Fibroblast of lung (primary cell): ENCODE measurements around the gene TMCO2.

Experiments used
- EZH2 ChIP-seq: IDR thresholded peaks from 2 replicates; pipeline ENCODE4 v1.5.1; 2012; ENCODE audit warnings: low read length, control low read depth, mild to moderate bottlenecking; ENCODE audit errors: missing control alignments
- TF ChIP-seq, protein P1 (sequence below), 2 donors: IDR thresholded peaks in 1 of 2; conservative IDR thresholded peaks in 1 of 2; 1 replicate in 1 of 2; 2 replicates in 1 of 2; pipeline ENCODE4 v1.5.1; 2011 to 2012; ENCODE audit warnings: low read length in 2 of 2, control low read depth in 1 of 2, inconsistent platforms in 1 of 2, low read depth in 1 of 2, mild to moderate bottlenecking in 1 of 2

DNA sequence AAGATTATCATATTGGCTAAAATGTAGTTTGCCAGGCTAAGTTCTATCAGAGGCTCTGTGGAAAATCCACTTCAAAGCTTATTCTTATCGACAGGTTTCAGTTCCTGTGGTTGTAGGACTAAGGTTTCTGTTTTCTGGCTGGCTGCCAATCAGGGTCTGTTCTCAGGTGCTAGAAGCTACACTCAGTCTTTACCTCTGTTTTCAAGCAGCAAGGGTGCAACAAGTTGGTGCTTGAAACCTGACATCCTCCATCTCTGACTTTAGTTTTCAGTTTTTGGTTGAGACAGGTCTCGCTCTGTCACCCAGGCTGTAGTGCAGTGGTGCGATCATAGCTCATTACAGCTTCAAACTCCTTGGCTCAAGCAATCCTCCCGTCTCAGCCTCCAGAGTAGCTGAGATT, 15.3 kb upstream of the TMCO2 start:
- no peak for TF ChIP-seq EZH2
- TF ChIP-seq, protein P1, sequence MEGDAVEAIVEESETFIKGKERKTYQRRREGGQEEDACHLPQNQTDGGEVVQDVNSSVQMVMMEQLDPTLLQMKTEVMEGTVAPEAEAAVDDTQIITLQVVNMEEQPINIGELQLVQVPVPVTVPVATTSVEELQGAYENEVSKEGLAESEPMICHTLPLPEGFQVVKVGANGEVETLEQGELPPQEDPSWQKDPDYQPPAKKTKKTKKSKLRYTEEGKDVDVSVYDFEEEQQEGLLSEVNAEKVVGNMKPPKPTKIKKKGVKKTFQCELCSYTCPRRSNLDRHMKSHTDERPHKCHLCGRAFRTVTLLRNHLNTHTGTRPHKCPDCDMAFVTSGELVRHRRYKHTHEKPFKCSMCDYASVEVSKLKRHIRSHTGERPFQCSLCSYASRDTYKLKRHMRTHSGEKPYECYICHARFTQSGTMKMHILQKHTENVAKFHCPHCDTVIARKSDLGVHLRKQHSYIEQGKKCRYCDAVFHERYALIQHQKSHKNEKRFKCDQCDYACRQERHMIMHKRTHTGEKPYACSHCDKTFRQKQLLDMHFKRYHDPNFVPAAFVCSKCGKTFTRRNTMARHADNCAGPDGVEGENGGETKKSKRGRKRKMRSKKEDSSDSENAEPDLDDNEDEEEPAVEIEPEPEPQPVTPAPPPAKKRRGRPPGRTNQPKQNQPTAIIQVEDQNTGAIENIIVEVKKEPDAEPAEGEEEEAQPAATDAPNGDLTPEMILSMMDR (conservative IDR thresholded peaks at IDR 0.05 in 1 of 2, IDR thresholded peaks at IDR 0.05 in 1 of 2; ENCODE audit: low read depth in 1 of 2, low read length in 2 of 2): no peak
